HG03521 (cell line): Measurements from ENCODE around the gene PHGDH.
"Not testable (repeated sequence)": the region's sequence is repeated elsewhere in the genome, so short reads cannot be mapped to it uniquely, and the experiment has no call there.

Source experiments
- ATAC-seq: cut with Tn5 transposase; IDR thresholded peaks from one replicate; pipeline ENCODE4 v1.9.1; 2021; ENCODE audit warnings: mild to moderate bottlenecking, moderate library complexity; ENCODE audit not compliant: unreplicated experiment

PHGDH gene

GRCh38 chr1:119762409-119762808, 50.7 kb downstream of the PHGDH start:
- no peak for ATAC-seq

- ATAC-seq = no peak
Measured at GRCh38 chr1:119762953-119763352, 51.2 kb downstream of the PHGDH start.

- ATAC-seq = no peak
Measured at GRCh38 chr1:119764220-119764619, 52.5 kb downstream of the PHGDH start.

GRCh38 chr1:119766374-119766794, 54.6 kb downstream of the PHGDH start:
- ATAC-seq = no peak

- ATAC-seq = no peak
Measured at GRCh38 chr1:119767486-119767885, 55.8 kb downstream of the PHGDH start.

- ATAC-seq = no peak
Measured at GRCh38 chr1:119768778-119769177, 57.0 kb downstream of the PHGDH start, which contains the start of gene HMGCS2. TSS of gene HMGCS2 (minus strand) at chr1:119768905. CDS start at chr1:119768844, 61 bp downstream.

- no peak for ATAC-seq
Measured at GRCh38 chr1:119771016-119771415, 59.3 kb downstream of the PHGDH start.

GRCh38 chr1:119771770-119772169, 60.0 kb downstream of the PHGDH start:
- no peak for ATAC-seq

- ATAC-seq = no peak
Measured at GRCh38 chr1:119772298-119772697, 60.6 kb downstream of the PHGDH start.

GRCh38 chr1:119773711-119774241, 62.0 kb downstream of the PHGDH start:
- no peak for ATAC-seq

GRCh38 chr1:119774746-119775490, 63.2 kb downstream of the PHGDH start:
- ATAC-seq = no peak

- no peak for ATAC-seq
Measured at GRCh38 chr1:119778359-119778758, 66.6 kb downstream of the PHGDH start.

- no peak for ATAC-seq
Measured at GRCh38 chr1:119778886-119779560, 67.3 kb downstream of the PHGDH start.

- no peak for ATAC-seq
Measured at GRCh38 chr1:119779869-119780356, 68.2 kb downstream of the PHGDH start.

GRCh38 chr1:119781434-119782210, 69.9 kb downstream of the PHGDH start:
- no peak for ATAC-seq

- ATAC-seq = no peak
Measured at GRCh38 chr1:119782631-119783325, 71.0 kb downstream of the PHGDH start.

- ATAC-seq = no peak
Measured at GRCh38 chr1:119783354-119784185, 71.8 kb downstream of the PHGDH start.

- ATAC-seq = no peak
Measured at GRCh38 chr1:119784191-119784781, 72.6 kb downstream of the PHGDH start.

- ATAC-seq = not testable (repeated sequence)
Measured at GRCh38 chr1:119786046-119786445, 74.3 kb downstream of the PHGDH start.
